GM18508 (cell line): ENCODE data around the gene LCE3B.
"Not testable (repeated sequence)": the region's sequence is repeated elsewhere in the genome, so short reads cannot be mapped to it uniquely, and the experiment has no call there.

Experiments used
- ATAC-seq: cut with Tn5 transposase; IDR thresholded peaks from one replicate; pipeline ENCODE4 v1.9.1; 2021; ENCODE audit warnings: moderate number of reproducible peaks; ENCODE audit not compliant: insufficient read depth, unreplicated experiment

Gene LCE3B, protein sequence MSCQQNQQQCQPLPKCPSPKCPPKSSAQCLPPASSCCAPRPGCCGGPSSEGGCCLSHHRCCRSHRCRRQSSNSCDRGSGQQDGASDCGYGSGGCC

DNA sequence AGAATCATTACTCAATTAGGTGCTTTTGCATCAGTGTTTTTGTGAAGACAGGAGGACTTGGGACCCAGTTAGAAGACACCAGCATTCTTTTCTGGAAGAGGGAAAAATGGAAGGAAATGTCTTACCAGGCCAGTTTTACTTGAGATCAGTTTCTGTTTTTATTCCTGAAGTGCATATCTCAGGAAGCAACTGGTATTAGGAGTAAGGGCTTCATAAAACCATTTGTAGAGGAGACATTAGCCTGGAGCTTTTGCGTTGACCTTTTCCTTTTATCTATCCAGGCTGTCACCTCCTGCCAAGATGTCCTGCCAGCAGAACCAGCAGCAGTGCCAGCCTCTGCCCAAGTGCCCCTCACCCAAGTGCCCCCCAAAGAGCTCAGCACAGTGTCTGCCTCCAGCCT is at the start of gene LCE3B:
TSS of gene LCE3B (plus strand) at position 301 of the 400 bp plus-strand sequence. CDS start at position 301, 0 bp downstream.
- ATAC-seq: no peak

DNA sequence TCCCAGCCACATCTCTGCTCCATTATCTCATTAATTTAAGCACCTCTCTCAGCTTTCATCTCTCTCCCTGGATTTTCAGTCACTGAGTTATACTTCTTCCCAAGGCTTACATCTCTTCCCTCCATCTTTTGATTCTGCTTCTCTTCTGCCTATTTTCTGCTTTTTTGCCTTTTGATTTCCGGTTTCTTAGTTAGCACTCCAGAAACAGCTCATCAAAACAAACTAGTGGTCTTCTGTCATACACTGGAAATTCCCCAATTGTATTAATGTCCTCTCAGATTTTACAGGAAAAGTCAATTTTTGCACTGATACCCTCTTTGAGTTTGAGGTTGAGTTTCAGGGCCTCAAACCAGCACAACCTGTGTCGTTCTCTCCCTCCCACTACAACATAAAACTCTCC is 48.5 kb upstream of the LCE3B start:
- ATAC-seq: no peak

DNA sequence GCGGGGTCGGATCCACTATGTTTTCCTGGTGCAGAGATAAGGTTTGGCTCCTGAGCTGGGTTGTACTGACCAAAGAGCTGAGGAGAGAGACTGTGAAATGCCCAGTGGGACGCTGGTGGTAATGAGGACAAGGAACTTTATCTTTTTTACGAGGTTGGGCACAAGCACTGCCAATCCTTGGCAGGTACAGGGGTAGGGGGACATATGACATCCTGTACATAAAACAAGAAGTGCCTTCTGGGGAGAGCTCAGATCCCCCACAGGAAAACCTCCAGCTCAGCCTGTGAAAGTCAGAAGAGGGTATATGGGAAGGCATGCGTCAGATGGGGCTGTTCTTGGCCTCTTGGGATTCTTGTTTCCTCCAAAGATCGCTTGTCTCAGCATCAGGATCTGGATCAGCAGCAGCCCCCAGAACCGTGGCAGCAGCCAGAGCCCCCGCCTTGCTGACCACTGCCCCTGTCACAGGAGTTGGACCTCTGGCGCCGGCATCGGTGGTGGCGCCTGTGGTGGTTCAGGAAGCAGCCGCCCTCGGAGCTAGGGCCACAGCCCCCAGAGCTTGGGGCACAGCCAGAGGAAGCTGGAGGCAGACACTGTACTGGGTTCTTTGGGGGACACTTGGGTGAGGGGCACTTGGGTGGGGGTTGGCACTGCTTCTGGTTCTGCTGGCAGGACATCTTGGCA is 47.9 kb upstream of the LCE3B start:
- no peak for ATAC-seq

DNA sequence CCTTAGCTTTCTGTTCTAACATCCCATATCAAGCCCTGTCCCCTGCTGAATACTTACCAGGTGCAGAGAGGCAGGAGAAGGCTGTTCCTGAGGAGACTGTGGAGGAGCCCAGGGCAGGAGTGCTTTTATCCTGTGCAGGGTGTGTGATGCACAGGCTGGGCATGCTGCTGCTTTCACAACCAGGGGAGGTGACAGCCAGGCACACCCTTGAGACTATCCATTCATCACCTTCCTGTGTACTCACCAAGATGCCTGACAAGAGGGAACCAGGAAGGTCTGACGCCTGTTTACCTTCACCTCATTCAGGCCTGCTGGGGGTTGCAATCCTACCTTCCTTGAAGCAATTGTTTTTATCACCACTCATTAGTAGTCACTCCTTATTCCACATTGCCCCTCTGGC is 46.9 kb upstream of the LCE3B start, which contains the start of gene LCE3E:
TSS of gene LCE3E (minus strand) at position 100 of the 400 bp plus-strand sequence. CDS start 572 bp downstream, outside the sequence.
- no peak for ATAC-seq

DNA sequence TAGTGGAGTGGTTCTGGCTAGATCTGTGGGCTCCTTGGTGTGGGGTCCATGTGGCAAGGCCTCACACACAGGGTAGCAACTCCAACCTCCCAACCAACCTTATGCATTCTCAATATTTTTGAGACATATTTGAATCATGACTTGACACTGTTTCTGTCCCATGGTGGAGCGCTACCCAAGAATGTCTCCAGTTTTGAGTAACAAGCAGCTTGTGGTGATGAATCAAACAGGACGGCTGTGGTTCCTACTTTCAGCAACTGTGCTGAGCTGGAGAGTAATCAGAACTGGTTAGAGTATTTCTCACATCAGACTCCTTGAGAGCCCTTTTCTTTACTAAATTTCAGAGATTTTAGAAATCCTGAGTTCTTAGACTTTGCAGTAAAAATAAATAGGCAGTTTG is 36.4 kb upstream of the LCE3B start:
- ATAC-seq: no peak

DNA sequence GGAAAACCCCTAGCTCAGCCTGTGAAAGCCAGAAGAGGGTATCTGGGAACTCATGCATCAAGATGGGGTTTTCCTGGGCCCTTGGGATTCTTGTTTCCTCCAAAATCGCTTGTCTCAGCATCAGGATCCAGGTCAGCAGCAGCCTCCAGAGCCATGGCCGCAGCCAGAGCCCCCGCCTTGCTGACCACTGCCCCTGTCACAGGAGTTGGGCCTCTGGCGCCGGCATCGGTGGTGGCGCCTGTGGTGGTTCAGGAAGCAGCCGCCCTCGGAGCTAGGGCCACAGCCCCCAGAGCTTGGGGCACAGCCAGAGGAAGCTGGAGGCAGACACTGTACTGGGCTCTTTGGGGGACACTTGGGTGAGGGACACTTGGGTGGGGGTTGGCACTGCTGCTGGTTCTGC is 34.1 kb upstream of the LCE3B start:
- not testable (repeated sequence) for ATAC-seq

DNA sequence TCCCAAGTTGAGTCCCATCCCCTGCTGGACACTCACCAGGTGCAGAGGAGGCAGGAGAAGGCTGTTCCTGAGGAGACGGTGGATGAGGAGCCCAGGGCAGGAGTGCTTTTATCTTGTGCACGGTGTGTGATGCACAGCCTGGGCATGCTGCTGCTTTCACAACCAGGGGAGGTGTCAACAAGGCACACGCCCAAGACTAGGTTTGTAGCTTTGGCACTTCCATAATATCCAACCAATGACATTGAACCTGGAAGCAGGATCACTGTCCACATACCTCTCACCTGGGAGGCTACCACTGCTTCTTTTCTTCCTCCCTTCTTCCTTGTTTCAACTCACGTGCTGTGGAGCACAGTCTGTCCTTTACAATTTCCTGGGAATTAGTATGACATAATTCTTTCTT is 33.2 kb upstream of the LCE3B start, which contains the start of gene LCE3D:
TSS of gene LCE3D (minus strand) at position 84 of the 400 bp plus-strand sequence. CDS start 580 bp downstream, outside the sequence.
- ATAC-seq: no peak

DNA sequence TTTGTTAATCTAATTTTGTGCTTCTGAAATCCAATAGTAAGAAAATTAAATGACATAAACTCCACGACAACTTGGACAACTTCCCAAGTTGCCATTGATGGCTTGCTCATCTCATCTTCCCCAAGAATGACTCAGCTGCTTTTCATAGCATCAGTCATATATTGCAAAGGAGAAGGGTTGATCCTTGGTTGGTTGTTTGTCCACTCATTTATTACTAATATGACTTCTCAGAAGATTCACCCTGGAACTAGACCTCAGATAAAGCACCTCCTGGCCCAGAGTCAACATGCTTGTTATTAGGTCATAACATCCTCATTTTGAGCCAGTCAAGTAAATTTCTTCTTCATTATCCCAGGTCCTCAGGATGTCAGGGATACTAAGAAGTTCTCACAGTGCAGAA is 31.0 kb upstream of the LCE3B start:
- ATAC-seq: no peak

DNA sequence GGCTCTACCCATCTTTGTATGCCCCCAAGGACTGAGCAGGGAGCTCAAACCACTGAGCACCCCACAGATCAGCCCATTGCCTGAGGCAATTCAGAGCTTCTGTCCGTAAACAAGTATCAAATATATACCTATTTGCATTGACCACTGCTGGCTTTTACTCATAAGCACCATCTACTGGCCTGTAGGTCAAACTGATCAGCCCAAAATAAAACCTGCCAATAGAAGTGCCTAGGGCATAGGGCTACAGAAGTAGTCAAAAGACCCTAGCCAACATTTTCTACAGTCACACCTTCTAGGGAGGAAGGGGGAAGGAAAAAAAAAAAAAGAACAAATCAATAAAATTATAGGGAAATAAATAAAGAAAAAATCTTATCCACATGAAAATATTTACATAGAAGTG is 28.0 kb upstream of the LCE3B start:
- no peak for ATAC-seq

DNA sequence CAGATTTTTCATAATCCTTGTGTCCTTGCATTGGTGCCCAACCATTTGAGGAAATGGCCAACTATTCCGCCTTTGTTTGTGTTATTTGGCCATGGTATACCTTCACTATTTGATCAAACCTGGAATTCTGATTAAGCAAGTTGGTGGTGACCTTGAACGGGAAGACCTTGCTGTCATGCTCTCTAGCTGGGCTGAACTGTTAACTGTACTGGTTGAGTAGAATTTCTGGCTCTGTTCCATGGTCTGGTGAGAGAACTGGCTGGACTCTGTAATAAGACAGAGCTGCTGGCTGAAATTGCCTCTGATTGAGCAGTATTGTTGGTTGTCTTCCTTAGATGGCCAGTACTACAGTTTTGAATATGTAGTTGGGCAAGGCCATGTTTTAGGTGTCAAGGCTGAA is 16.6 kb upstream of the LCE3B start:
- ATAC-seq: no peak

DNA sequence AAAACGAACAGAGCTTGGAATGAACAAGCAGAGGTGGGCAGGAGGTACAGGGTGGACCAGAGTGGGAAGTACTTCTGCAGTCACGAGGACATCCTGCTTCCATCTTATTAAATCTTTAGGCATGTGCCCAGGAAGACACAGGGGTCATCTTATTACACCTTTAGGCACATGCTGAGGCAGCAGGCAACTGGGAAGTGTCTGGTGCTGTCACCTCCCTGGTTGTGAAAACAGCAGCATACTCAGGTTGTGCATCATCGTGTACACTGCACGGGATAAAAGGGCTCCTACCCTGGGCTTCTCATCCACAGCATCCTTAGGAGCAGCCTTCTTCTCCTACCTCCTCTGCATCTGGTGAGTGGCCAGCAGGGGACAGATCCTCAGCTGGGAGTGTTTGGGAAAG is 13.7 kb upstream of the LCE3B start, which contains the start of gene LCE3C:
TSS of gene LCE3C (plus strand) at position 301 of the 400 bp plus-strand sequence. CDS start 498 bp downstream, outside the sequence.
- ATAC-seq: no peak

DNA sequence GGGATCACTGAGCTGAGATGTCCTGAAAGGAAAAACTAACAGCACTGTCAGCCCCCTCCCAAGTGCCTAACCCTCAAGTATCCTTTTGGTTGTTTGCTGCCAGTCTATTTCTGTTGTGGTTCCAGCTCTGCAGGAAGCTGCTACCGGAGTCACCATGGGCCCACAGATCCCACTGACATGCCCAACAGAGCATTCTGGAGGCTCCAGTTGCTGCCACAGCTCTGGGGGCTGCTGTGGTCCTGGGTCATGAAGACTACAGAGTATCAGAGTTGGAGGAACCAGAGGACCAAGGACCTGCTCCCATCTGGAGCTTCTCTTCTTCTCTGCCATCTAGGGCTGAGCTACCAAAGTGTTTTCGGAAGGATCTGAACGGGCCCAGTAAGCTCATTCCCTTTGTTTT is 8.4 kb downstream of the LCE3B start:
- ATAC-seq: no peak

DNA sequence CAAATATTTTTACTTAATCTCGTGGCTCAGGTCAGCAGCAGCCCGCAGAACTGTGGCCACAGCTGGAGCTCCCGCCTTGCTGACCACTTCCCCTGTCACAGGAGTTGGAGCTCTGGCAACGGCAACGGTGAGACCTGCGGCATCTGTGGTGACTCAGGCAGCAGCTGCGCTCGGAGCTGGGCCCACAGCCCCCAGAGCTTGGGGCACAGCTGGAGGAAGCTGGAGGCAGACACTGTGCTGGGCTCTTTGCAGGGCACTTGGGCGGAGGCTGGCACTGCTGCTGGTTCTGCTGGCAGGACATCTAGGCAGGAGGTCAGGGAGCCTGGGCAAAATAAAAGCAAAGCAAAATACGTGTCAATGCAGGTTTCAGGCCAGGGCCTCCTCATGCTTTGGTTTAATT is 9.2 kb downstream of the LCE3B start, which contains the start of gene LCE3A:
TSS of gene LCE3A (minus strand) at position 301 of the 400 bp plus-strand sequence. CDS start at position 301, 0 bp downstream.
- ATAC-seq: no peak

DNA sequence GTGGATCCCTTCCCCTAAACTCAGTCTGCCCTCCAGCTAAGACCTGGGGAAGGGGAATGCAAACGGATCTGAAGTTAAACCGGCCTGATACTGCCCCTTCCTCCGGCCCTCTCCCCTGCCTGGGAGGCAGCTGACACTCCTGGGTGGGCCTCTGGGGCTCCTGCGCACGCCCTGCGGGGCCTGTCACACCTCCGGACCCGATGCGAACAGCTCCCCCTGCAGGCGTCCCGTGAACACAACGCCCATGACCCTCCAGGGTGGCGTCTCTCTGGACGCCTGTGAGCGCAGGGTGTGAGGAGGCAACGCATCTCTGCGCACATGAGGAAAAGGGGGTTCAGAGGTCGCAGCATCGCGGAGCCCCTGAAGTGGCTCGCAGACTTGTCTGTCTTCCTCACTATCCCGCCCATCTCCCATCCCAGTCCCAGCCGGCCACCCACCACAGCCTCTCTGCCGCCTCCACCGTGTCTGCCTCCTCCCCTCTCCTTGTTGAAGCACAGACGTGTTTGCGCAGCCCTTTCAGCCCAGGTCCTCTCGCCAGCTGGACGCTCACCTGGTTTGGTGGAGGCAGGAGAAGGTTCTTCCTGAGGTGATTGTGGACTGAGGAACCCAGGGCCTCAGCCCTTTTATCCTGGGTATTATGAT is 9.7 kb downstream of the LCE3B start:
- no peak for ATAC-seq

DNA sequence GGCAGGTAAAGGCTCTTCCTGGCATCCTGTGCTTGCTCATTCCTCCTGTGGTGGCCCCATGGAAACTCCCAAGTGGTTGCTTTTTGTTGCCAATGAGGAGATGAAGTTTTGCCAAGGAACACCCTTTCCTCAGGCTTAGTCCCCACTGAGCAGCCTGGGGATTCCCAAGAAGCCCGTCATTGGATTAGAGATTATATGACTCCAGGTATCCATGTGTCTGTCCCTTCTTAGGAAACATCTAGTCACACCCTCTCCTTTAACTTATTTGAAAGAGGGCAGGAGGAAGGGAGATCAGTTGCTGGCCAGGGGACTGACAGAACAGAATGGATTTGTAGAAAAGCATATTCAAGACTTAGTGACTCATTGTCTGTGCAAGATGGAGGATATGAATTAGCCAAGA is 13.1 kb downstream of the LCE3B start:
- ATAC-seq: no peak

DNA sequence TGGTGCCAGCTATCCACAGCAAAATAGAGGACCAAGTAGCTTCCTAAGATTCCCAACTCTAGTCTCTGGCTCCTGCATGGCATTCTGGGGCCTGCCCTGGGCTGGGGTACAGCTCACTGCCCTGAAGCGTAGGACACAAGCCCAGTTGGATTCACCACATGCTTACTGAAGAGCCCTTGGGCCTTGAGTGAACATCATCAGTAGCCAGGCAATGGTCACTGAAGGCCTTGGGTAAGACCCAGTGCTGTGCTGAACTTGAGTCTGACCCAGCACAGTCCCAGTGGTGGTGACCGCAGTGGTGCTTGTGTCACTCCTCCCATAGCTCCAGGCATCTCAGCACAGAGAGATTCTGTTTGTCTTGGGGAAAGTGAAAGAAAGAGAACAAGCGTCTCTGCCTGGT is 17.0 kb downstream of the LCE3B start:
- ATAC-seq: no peak

DNA sequence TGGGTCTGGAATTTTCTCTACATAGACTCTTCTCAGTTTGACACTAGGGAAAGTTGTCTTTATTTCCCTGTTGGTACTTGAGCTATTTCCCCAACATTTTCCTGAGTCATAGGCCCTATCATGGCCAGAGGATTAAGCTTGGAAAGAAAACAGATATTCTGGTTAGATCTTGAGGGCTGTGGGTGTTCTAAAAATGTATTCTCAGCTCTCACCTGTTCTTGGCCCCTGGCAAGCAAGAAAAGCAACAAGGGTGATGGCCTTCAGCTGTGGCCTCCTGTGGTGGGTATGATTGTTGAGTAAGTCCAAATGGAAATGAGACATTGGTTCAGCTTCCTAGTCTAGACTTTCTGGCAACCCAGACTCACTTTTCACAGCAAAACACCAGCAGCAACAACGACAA is 26.7 kb downstream of the LCE3B start:
- no peak for ATAC-seq

DNA sequence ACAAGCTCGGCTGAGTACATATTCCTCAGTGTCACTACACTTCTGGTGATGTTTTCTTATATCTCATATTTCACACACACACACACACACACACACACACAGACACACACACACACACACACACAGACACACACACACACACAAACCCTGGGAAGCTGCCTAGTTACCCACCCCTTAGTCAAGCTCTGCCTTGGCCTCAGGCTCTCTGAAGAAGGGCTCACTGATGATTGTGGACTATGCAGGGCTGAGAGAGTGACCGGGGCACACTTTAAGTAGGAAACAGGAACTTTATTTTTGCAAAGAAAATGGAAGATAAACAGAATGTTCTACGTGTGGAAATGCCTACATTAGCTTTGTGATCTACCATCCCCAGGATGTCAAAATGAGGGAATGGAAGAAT is 30.3 kb downstream of the LCE3B start:
- no peak for ATAC-seq

DNA sequence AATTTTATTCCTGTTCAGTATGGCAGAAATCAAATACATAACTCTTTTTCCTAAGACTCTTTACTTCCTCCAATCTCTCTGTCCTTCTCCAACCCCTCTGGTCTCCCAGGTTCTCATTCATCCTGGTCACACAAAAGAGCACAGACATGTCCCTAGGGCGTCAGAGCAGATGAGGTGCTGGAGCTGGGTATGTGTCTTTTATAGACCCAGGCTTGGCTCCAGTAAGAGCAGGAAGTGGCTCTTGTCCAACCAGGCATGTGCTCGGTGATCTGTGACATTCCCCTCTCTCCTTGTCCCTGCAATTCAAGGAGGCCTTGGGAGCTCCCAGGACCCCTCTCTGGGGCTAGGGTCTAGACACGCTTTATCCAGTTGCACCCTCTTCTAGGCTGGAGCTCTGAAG is 31.5 kb downstream of the LCE3B start:
- no peak for ATAC-seq

DNA sequence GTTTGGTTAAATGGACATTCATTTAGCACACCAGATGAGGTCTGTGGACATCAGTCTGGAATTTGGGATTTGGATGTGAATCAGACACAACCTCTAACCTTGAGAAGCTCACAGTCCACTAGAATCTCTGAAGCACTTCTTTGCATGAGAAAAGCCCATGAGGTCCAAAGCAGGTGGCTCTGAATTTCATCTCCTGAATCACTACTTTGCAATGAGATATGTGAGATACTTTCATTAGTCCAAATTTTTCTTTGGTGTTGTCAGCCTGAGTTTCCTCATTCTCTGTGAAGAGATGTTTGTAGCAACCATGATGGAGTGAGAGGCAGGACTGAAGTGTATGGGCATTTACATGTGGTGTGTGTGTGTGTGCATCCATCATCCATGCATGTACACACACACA is 33.0 kb downstream of the LCE3B start:
- no peak for ATAC-seq

DNA sequence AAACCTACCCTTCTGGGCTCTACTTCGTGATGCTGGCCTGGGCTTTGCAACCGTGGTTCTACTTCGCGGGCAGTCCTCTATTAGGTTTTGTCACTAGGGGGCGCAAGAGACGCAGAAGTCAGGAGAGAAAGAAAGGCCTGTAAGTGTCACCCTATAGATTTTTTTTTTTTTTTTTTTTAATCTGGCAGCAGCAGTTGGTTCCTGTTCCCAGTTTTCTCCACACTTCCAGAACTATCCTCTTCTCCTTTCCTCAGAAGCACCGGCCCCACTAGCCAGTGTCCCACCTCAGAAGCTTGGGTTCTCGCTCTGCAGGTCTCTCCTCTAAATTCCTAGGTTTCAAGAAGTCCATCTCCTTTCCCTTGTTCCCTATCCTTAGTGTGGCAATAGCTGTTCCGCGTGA is 40.5 kb downstream of the LCE3B start:
- no peak for ATAC-seq
